ENCODE results near the gene TMEM161A.
"Not testable (repeated sequence)": the region's sequence is repeated elsewhere in the genome, so short reads cannot be mapped to it uniquely, and the experiment has no call there.

The TMEM161A gene

GRCh38 chr19:19155495-19156219 is 17.4 kb upstream of the TMEM161A start:
- DNase-seq (ENCODE audit: low read depth) = no peak

- DNase-seq (ENCODE audit: low read depth) = no peak
These were observed 16.7 kb upstream of the TMEM161A start for GRCh38 chr19:19154768-19155494.

- DNase-seq (ENCODE audit: low read depth) = no peak
These were observed 14.5 kb upstream of the TMEM161A start for GRCh38 chr19:19152668-19153384.

DNA sequence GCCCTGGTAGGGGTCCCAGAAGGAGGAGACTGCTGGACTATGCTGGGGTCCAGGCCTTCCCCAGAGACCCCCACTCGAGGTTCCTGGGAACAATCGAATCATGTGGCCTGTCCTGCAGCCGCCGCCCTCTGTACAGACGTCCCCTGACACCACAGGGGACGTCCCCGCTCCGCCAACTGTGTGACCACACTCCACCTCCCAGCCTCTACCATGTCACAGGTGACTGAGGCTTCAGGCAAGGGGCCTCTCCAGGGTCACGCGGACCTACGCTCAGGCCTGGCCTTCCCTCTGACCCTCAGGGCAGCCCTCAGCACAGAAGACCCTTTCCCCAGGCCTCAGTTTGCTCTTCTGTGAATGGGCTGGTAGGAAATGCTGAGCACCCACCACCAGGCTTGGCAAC is 13.1 kb upstream of the TMEM161A start:
- DNase-seq (ENCODE audit: low read depth) = no peak

DNA sequence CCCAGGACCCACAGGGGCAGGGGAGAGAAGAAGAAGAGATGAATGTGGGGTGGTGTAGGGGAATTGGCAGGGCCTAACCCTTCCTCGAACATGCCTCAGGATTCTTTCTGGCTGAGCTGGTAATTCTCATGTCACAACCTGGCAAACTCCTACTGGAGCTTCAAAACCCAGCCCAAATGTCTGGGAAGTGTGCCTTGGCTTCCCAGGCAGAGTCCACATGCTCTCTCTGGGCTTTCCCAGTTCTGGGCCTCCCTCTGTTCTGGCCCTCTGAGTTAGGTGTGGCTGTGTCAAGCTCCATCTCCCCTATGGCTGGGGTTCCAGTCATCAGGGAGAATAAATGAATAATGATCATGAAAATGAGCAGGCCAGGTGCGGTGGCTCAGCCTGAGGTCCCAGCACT is 11.2 kb upstream of the TMEM161A start:
- DNase-seq (ENCODE audit: low read depth) = no peak

DNA sequence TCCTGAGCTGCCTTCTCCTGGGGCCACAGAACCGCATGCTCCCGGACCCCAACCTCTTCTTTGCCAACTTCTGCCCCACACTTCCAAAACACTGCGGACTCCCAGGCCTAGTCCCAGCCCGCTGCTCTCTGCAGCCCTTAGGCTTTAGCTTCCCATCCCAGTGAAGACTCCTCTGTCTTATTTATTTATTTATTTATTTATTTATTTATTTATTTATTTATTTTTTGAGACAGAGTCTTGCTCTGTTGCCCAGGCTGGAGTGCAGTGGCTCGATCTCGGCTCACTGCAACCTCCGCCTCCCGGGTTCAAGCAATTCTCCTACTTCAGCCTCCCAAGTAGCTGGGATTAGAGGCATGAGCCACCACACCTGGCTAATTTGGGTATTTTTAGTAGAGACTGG is 10.2 kb upstream of the TMEM161A start:
- not testable (repeated sequence) for DNase-seq (ENCODE audit: low read depth)

DNA sequence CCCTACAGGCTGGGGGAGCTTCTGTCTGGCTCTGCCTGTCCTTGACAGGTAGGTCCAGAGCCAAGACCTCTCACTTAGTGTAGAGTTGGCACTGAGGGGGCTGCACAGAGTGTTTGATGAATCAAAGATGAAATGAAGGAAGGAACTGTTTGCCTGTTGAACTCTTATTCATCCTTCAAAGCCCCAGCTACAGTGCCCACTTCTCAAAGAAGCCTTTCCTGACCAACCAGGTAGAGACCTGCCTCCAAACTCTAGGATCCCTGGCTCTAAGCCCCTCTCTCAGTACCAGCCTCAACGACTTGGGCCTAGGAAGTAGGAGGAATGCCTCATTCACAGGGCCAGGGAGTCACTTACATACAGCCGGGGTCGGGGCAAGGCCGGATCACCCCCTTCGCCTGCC is 9.1 kb upstream of the TMEM161A start:
- no peak for DNase-seq (ENCODE audit: low read depth)

- DNase-seq (ENCODE audit: low read depth) = no peak
These were observed 8.6 kb upstream of the TMEM161A start for GRCh38 chr19:19146865-19147264.

- DNase-seq (ENCODE audit: low read depth) = peak; percentile 54
These were observed 7.7 kb upstream of the TMEM161A start for GRCh38 chr19:19145684-19146608.

- DNase-seq (ENCODE audit: low read depth) = no peak
These were observed 7.0 kb upstream of the TMEM161A start for GRCh38 chr19:19145281-19145680.

DNA sequence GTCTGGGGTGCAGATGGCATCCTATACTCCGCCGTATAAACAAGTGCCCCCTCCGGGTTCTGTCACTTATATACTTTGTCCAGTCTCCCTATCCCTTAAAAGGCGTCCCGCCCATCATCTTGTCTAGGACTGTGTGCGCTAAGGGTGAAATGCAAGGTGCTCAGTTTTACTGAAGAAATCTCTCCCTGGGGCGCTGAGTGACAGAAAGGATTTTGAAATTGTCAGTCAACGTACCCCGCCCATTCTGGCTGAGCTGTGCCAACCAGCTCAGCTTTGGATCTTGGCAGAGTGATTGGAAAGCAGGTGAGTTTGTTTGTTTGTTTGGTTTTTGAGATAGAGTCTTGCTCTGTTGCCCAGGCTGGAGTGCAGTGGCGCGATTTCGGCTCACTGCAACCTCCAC is 4.1 kb upstream of the TMEM161A start:
- no peak for DNase-seq (ENCODE audit: low read depth)

- no peak for DNase-seq (ENCODE audit: low read depth)
These were observed 2.2 kb upstream of the TMEM161A start for GRCh38 chr19:19140476-19140875.

GRCh38 chr19:19139876-19140229 is 1.6 kb upstream of the TMEM161A start:
- DNase-seq (ENCODE audit: low read depth) = no peak

- DNase-seq (ENCODE audit: low read depth) = no peak
These were observed 646 bp downstream of the TMEM161A start for GRCh38 chr19:19137556-19138108.

DNA sequence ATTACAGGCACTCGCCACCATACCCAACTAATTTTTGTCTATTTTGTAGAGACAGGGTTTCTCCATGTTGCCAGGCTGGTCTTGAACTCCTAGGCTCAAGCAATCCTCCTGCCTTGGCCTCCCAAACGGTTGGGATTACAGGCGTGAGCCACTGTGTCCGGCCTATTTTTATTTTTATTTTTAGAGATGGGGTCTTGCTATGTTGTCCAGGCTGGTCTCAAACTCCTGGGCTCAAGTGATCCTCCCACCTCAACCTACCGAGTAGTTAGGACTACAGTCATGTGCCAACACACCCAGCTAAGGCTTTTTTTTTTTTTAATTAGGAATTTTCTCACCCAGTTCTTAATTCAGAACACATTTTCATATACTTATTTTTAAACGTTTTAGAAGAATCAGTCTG is 2.6 kb downstream of the TMEM161A start:
- not testable (repeated sequence) for DNase-seq (ENCODE audit: low read depth)

DNA sequence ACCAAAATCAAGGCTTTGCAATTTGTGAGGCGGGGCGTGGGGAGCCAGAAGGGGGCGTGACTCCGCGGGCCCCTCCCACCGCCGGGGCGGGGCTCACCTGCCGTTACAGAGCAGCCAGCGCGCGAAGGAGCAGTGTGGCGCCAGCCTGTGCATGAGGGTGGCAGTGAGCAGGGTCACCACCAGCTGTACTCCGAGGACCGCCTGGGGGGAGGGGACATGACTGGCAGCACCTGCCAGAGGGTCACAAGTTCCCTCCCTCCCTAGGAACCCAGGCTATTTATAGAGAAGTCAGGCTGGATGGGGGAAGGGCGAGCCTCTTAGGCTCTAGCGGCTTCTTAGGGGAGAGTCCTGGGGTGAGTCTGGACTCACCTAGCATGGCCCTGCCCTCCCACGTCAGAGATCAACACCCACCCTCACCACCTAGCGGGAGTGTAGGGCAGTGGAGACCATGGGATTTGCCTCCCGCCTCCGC is 3.6 kb downstream of the TMEM161A start:
- DNase-seq (ENCODE audit: low read depth) = no peak

GRCh38 chr19:19133985-19134384 is 4.3 kb downstream of the TMEM161A start:
- DNase-seq (ENCODE audit: low read depth) = no peak

GRCh38 chr19:19132912-19133311 is 5.4 kb downstream of the TMEM161A start:
- DNase-seq (ENCODE audit: low read depth) = no peak

DNA sequence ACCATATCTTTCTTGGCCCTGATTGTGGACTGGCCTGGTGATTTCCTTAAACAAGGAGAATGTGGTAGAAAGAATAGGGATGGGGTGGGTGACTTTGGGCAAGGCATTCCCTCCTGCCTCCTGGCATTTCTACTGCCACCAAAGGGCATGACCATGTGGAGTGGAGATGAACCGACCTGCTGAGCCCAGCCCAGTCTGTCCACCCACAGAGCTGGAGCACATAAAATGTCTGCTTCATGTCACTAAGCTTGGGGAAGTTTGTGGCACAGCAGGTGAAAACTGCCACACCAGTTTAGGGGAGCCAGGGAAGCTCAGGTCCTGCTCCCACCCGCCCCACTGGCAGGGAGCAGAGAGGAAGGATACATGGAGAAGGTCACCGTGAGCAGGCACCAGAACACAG is 6.3 kb downstream of the TMEM161A start:
- no peak for DNase-seq (ENCODE audit: low read depth)

DNA sequence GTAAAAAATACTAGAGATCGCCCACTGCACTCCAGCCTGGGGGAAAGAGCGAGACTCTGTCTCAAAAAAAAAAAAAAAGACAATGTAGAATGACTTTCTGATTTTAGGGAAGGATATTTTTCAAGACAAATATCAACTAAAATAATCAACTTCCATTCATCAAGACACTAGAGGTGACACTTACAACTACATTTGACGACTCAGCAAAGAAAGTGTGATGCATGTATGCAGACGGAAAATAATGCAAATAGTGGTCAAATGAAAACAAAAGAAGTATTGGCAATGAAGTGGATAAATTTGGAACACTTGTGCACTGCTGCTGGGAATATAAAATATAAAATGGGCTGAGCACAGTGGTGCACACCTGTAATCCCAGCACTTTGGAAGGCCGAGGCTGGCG is 12.2 kb downstream of the TMEM161A start:
- DNase-seq (ENCODE audit: low read depth) = no peak

GRCh38 chr19:19123386-19123785 is 14.9 kb downstream of the TMEM161A start:
- no peak for DNase-seq (ENCODE audit: low read depth)

GRCh38 chr19:19122902-19123301 is 15.4 kb downstream of the TMEM161A start:
- no peak for DNase-seq (ENCODE audit: low read depth)
